Ammon's horn (tissue), 1 donor: Measurements from ENCODE around the gene LAMTOR2.

ENCODE experiments used
- DNase-seq: peaks from one replicate; pipeline ENCODE4 v3.0.0-alpha.2; 2016; ENCODE audit warnings: low spot score

Gene LAMTOR2

GRCh38 chr1:156076609-156077429 lies 22.2 kb downstream of the LAMTOR2 start:
- no peak for DNase-seq

- no peak for DNase-seq
Measured at GRCh38 chr1:156077430-156077760, 22.8 kb downstream of the LAMTOR2 start.

- no peak for DNase-seq
Measured at GRCh38 chr1:156078728-156079127, 24.1 kb downstream of the LAMTOR2 start.

GRCh38 chr1:156079762-156080161 lies 25.2 kb downstream of the LAMTOR2 start:
- no peak for DNase-seq

- no peak for DNase-seq
Measured at GRCh38 chr1:156080241-156080862, 25.8 kb downstream of the LAMTOR2 start.

- DNase-seq: no peak
Measured at GRCh38 chr1:156080863-156081179, 26.2 kb downstream of the LAMTOR2 start.

- DNase-seq: no peak
Measured at GRCh38 chr1:156081180-156081916, 26.8 kb downstream of the LAMTOR2 start.

GRCh38 chr1:156081917-156082308 lies 27.3 kb downstream of the LAMTOR2 start:
- DNase-seq: no peak

- DNase-seq: peak; percentile 67
Measured at GRCh38 chr1:156082309-156083091, 27.9 kb downstream of the LAMTOR2 start, which contains the start of gene MEX3A. TSS of gene MEX3A (minus strand) at chr1:156082465. CDS start at chr1:156081998, 467 bp downstream.

- no peak for DNase-seq
Measured at GRCh38 chr1:156083800-156084790, 29.5 kb downstream of the LAMTOR2 start.

- no peak for DNase-seq
Measured at GRCh38 chr1:156086256-156086662, 31.7 kb downstream of the LAMTOR2 start.

- no peak for DNase-seq
Measured at GRCh38 chr1:156089704-156090103, 35.1 kb downstream of the LAMTOR2 start.

- DNase-seq: peak; percentile 48
Measured at GRCh38 chr1:156090138-156090839, 35.7 kb downstream of the LAMTOR2 start.

GRCh38 chr1:156090840-156091188 lies 36.2 kb downstream of the LAMTOR2 start:
- DNase-seq: peak; percentile 87

- DNase-seq: no peak
Measured at GRCh38 chr1:156091610-156092009, 37.0 kb downstream of the LAMTOR2 start.

GRCh38 chr1:156095906-156096508 lies 41.4 kb downstream of the LAMTOR2 start:
- DNase-seq: no peak

GRCh38 chr1:156096640-156097391 lies 42.2 kb downstream of the LAMTOR2 start:
- peak; percentile 93 for DNase-seq

GRCh38 chr1:156097499-156098178 lies 43.1 kb downstream of the LAMTOR2 start:
- DNase-seq: no peak

GRCh38 chr1:156098784-156099183 lies 44.2 kb downstream of the LAMTOR2 start:
- DNase-seq: no peak
